MM.1S (cell line): ENCODE results near the gene PLEKHS1.

Experiments used
- EZH2phosphoT487 ChIP-seq: fragments of 300-600 bp; sonication (generic); IDR thresholded peaks from 2 replicates; pipeline ENCODE4 v1.6.1; 2018; ENCODE audit warnings: antibody characterized with exemption, low read length
- TF ChIP-seq, protein P1 (sequence below): fragments of 300-600 bp; sonication (generic); IDR thresholded peaks from 2 replicates; pipeline ENCODE4 v1.5.1; 2016; ENCODE audit warnings: antibody characterized with exemption, low read length, mixed read lengths

DNA sequence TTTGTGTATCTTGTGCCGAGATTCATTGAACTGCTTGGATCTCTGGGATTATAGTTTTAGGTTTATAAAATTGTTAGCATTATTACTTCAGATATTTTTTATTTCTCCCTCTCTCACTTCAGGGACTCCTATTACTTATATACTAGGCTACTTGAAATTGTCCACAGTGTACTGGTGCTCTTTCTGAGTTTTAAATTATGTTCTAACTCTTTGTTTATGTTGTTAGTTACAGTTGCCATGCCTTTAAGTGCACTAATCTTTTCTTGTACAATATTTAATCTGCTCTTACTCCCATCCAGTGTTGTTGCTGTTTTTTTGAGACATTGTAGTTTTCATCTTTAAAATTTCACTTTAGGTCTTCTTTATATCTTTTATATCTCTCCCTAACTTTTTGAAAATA, 13.1 kb downstream of the PLEKHS1 start:
- no peak for TF ChIP-seq EZH2phosphoT487
- TF ChIP-seq, protein P1, sequence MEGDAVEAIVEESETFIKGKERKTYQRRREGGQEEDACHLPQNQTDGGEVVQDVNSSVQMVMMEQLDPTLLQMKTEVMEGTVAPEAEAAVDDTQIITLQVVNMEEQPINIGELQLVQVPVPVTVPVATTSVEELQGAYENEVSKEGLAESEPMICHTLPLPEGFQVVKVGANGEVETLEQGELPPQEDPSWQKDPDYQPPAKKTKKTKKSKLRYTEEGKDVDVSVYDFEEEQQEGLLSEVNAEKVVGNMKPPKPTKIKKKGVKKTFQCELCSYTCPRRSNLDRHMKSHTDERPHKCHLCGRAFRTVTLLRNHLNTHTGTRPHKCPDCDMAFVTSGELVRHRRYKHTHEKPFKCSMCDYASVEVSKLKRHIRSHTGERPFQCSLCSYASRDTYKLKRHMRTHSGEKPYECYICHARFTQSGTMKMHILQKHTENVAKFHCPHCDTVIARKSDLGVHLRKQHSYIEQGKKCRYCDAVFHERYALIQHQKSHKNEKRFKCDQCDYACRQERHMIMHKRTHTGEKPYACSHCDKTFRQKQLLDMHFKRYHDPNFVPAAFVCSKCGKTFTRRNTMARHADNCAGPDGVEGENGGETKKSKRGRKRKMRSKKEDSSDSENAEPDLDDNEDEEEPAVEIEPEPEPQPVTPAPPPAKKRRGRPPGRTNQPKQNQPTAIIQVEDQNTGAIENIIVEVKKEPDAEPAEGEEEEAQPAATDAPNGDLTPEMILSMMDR = no peak
